GM23338 (cell line): ENCODE data around the gene RAX2. TPM values are rescaled to one million over a fixed set of nuclear protein-coding genes. Genes with fewer than 3 reads are reported as not detected.

Experiments used
- ATAC-seq: fragments of 200-7000 bp; cut with Tn5 transposase; 3 replicates; pipeline ENCODE4 v1.9.1; 2020
- DNase-seq: peaks from one replicate; pipeline ENCODE4 v3.0.0-alpha.2; 2015; ENCODE audit warnings: low spot score
- H2AFZ ChIP-seq: fragments of 200-600 bp; sonication (generic); 2 replicates; pipeline ENCODE4 v1.8.0; 2016; ENCODE audit warnings: antibody characterized with exemption, mild to moderate bottlenecking, moderate library complexity
- H3F3A ChIP-seq: fragments of 200-600 bp; sonication (generic); replicated peaks from 2 replicates; pipeline ENCODE4 v1.8.0; 2017; ENCODE audit warnings: antibody characterized with exemption, mixed run types, low read depth
- H3K27ac ChIP-seq: fragments of 200-600 bp; sonication (generic); 2 replicates; pipeline ENCODE4 v1.6.1; 2016; ENCODE audit warnings: low read depth
- H3K27me3 ChIP-seq: fragments of 200-600 bp; sonication (generic); 2 replicates; pipeline ENCODE4 v1.8.0; 2016; ENCODE audit warnings: mild to moderate bottlenecking, mixed run types, moderate library complexity; ENCODE audit not compliant: insufficient read depth
- H3K36me3 ChIP-seq: fragments of 200-600 bp; sonication (generic); 2 replicates; pipeline ENCODE4 v1.8.0; 2016; ENCODE audit warnings: mild to moderate bottlenecking; ENCODE audit not compliant: insufficient read depth
- H3K4me1 ChIP-seq: fragments of 200-600 bp; sonication (generic); 2 replicates; pipeline ENCODE4 v1.8.0; 2016; ENCODE audit warnings: mild to moderate bottlenecking, moderate library complexity; ENCODE audit not compliant: insufficient read depth
- H3K4me2 ChIP-seq: fragments of 200-600 bp; sonication (generic); 2 replicates; pipeline ENCODE4 v1.7.1; 2017; ENCODE audit warnings: mixed run types
- H3K4me3 ChIP-seq: fragments of 200-600 bp; sonication (generic); 2 replicates; pipeline ENCODE4 v1.6.1; 2016; ENCODE audit warnings: mixed run types
- H3K79me2 ChIP-seq: fragments of 200-600 bp; sonication (generic); replicated peaks from 2 replicates; pipeline ENCODE4 v1.8.0; 2017; ENCODE audit warnings: mild to moderate bottlenecking; ENCODE audit not compliant: insufficient read depth
- H3K9me2 ChIP-seq: fragments of 200-600 bp; sonication (generic); 2 replicates; pipeline ENCODE4 v1.8.0; 2017; ENCODE audit not compliant: insufficient read depth
- H4K20me1 ChIP-seq: fragments of 200-600 bp; sonication (generic); replicated peaks from 2 replicates; pipeline ENCODE4 v1.8.0; 2017; ENCODE audit warnings: mild to moderate bottlenecking; ENCODE audit not compliant: insufficient read depth
- H3K27ac Mint-ChIP-seq: 2 replicates; pipeline ENCODE4 v1.8.0; 2020; ENCODE audit warnings: inconsistent platforms, mild to moderate bottlenecking, moderate library complexity, mixed read lengths
- H3K27me3 Mint-ChIP-seq: 3 replicates; pipeline ENCODE4 v1.8.0; 2022; ENCODE audit warnings: low read depth, mild to moderate bottlenecking, moderate library complexity, mixed read lengths, inconsistent platforms; ENCODE audit not compliant: insufficient read depth, poor library complexity
- H3K36me3 Mint-ChIP-seq: 3 replicates; pipeline ENCODE4 v1.8.0; 2021; ENCODE audit warnings: low read depth, mild to moderate bottlenecking, inconsistent platforms, moderate library complexity, mixed read lengths
- H3K4me1 Mint-ChIP-seq: 3 replicates; pipeline ENCODE4 v1.8.0; 2020; ENCODE audit warnings: mild to moderate bottlenecking, inconsistent platforms, mixed read lengths
- H3K4me3 Mint-ChIP-seq: 3 replicates; pipeline ENCODE4 v1.8.0; 2021; ENCODE audit warnings: moderate library complexity, mild to moderate bottlenecking, inconsistent platforms, mixed read lengths
- H3K9me3 Mint-ChIP-seq: 3 replicates; pipeline ENCODE4 v1.8.0; 2020; ENCODE audit warnings: moderate library complexity, mild to moderate bottlenecking, inconsistent platforms, mixed read lengths
- CREB1 ChIP-seq: fragments of 250-450 bp; sonication (Bioruptor Pico); IDR thresholded peaks from 2 replicates; pipeline ENCODE4 v1.5.0; 2020; ENCODE audit warnings: low read depth, mild to moderate bottlenecking, moderate library complexity
- EZH2 ChIP-seq: fragments of 200-600 bp; sonication (generic); IDR thresholded peaks from one replicate; pipeline ENCODE4 v1.8.0; 2017; ENCODE audit warnings: antibody characterized with exemption, mild to moderate bottlenecking, low read depth; ENCODE audit not compliant: unreplicated experiment
- EZH2phosphoT487 ChIP-seq: fragments of 200-600 bp; sonication (generic); IDR thresholded peaks from one replicate; pipeline ENCODE4 v1.8.1; 2018; ENCODE audit warnings: antibody characterized with exemption; ENCODE audit not compliant: unreplicated experiment
- JUNB ChIP-seq: IDR thresholded peaks from one replicate; pipeline ENCODE4 v1.6.1; 2016; ENCODE audit warnings: antibody characterized with exemption; ENCODE audit not compliant: unreplicated experiment
- NANOG ChIP-seq: IDR thresholded peaks from 2 replicates; pipeline ENCODE4 v1.6.1; 2016; ENCODE audit warnings: antibody characterized with exemption, borderline replicate concordance
- ZNF114 ChIP-seq: fragments of 250-450 bp; sonication (Bioruptor Pico); IDR thresholded peaks from 2 replicates; pipeline ENCODE4 v1.5.0; 2020; ENCODE audit warnings: mild to moderate bottlenecking, moderate library complexity
- polyA plus RNA-seq: library from polyadenylated mRNA; unstranded; fragments of >200 nt; fragmentation: Nextera tagmentation; extraction: Ambion mirVana; gene quantifications from 2 replicates; pipeline ENCODE4 v1.2.1, GENCODE V29; 2016
- total RNA-seq: library from RNA; depleted of rRNA; stranded (reverse); fragments of >200 nt; shearing (Covaris generic); gene quantifications from 2 replicates; pipeline ENCODE4 v1.2.3, GENCODE V29; 2014
- TF ChIP-seq, protein P1 (sequence below): IDR thresholded peaks from 2 replicates; pipeline ENCODE4 v1.6.1; 2016; ENCODE audit warnings: antibody characterized with exemption
- TF ChIP-seq, protein P2 (sequence below): IDR thresholded peaks from one replicate; pipeline ENCODE4 v1.6.1; 2018; ENCODE audit warnings: antibody characterized with exemption; ENCODE audit not compliant: unreplicated experiment
- TF ChIP-seq, protein P3 (sequence below): fragments of 250-450 bp; sonication (Bioruptor Pico); IDR thresholded peaks from 2 replicates; pipeline ENCODE4 v1.5.0; 2020; ENCODE audit warnings: mild to moderate bottlenecking, moderate library complexity

Gene RAX2
- total and polyA plus RNA-seq, 2 experiments from 2014 or later, result 0.13 TPM; not detected in 1

DNA sequence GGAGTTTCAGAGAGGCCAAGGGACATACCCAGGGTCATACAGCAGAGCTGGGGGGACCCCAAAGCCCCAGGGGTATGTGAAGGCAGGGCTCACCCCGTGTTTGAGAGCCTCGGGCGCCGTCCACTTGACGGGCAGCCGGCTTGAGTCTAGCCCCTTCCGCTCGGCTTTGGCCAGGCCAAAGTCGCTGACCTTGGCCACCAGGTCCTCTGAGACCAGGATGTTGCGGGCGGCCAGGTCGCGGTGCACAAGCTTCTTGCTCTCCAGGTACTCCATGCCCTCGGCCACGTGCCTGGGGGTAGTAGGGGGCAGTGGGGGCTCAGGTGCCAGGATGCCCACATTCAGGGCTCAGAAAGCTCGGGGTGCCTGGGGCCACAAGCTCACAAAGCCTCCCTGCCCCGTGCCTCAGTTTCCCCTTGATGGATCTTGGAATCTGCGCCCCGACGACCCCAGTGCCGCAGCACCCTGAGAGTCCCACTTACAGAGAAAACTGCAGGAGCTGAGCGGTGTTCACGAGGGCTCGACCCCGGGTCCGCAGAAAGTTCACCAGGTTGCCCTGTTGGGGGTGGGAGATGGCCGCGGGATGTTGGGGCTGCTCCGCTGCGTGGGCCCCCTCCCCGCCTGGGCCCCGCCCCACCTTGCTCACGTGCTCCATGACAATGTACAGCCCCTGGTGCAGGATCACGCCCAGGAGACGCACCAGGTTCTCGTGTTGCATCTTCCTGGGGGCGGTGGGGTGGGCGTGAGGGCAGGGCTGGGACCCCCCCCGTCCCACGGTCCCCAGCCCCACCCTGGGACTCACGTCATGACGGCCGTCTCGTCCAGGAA, 7.1 kb upstream of the RAX2 start:
- no peaks in the 10 kb centered on the region for H3K4me1 ChIP-seq
- ATAC-seq (no peak), DNase-seq (no peak)
- Mint-ChIP-seq H3K36me3 (peaks cover 29% of the 10 kb centered on the region), H3K4me1 (peaks cover 2% of the 10 kb centered on the region; the same call in 1 of the 3 replicates), H3K27ac (no peak overlapping the region), H3K9me3 (peaks cover 29% of the 10 kb centered on the region), H3K27me3 (peaks cover 9% of the 10 kb centered on the region), H3K4me3 (no peak overlapping the region)
- no peaks in the 10 kb centered on the region for H3K79me2 ChIP-seq
- H3K27ac ChIP-seq, result no peak overlapping the region
- H4K20me1 ChIP-seq, result no peaks in the 10 kb centered on the region
- TF ChIP-seq JUNB (no peak), NANOG (no peak)
- TF ChIP-seq, protein P1, sequence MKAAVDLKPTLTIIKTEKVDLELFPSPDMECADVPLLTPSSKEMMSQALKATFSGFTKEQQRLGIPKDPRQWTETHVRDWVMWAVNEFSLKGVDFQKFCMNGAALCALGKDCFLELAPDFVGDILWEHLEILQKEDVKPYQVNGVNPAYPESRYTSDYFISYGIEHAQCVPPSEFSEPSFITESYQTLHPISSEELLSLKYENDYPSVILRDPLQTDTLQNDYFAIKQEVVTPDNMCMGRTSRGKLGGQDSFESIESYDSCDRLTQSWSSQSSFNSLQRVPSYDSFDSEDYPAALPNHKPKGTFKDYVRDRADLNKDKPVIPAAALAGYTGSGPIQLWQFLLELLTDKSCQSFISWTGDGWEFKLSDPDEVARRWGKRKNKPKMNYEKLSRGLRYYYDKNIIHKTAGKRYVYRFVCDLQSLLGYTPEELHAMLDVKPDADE, result no peak
- H3K4me3 ChIP-seq, result no peak overlapping the region
- no peaks in the 10 kb centered on the region for H3K9me2 ChIP-seq
- H3K4me2 ChIP-seq, result no peak overlapping the region
- H3F3A ChIP-seq, result no peaks in the 10 kb centered on the region
- H3K27me3 ChIP-seq, result no peaks in the 10 kb centered on the region
- H3K36me3 ChIP-seq, result peaks cover 4% of the 10 kb centered on the region; the same call in 1 of the 2 replicates
- no peak overlapping the region for H2AFZ ChIP-seq

GRCh38 chr19:3778104-3778867, 6.3 kb upstream of the RAX2 start:
- H3K4me1 Mint-ChIP-seq, result no peaks in the 10 kb centered on the region; the same call in 2 of the 3 replicates
- TF ChIP-seq EZH2 (no peak), CREB1 (CRISPR knock-in tag) (no peak), ZNF114 (no peak), EZH2phosphoT487 (no peak)
- TF ChIP-seq, protein P2, sequence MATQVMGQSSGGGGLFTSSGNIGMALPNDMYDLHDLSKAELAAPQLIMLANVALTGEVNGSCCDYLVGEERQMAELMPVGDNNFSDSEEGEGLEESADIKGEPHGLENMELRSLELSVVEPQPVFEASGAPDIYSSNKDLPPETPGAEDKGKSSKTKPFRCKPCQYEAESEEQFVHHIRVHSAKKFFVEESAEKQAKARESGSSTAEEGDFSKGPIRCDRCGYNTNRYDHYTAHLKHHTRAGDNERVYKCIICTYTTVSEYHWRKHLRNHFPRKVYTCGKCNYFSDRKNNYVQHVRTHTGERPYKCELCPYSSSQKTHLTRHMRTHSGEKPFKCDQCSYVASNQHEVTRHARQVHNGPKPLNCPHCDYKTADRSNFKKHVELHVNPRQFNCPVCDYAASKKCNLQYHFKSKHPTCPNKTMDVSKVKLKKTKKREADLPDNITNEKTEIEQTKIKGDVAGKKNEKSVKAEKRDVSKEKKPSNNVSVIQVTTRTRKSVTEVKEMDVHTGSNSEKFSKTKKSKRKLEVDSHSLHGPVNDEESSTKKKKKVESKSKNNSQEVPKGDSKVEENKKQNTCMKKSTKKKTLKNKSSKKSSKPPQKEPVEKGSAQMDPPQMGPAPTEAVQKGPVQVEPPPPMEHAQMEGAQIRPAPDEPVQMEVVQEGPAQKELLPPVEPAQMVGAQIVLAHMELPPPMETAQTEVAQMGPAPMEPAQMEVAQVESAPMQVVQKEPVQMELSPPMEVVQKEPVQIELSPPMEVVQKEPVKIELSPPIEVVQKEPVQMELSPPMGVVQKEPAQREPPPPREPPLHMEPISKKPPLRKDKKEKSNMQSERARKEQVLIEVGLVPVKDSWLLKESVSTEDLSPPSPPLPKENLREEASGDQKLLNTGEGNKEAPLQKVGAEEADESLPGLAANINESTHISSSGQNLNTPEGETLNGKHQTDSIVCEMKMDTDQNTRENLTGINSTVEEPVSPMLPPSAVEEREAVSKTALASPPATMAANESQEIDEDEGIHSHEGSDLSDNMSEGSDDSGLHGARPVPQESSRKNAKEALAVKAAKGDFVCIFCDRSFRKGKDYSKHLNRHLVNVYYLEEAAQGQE, result no peak
- TF ChIP-seq, protein P3, sequence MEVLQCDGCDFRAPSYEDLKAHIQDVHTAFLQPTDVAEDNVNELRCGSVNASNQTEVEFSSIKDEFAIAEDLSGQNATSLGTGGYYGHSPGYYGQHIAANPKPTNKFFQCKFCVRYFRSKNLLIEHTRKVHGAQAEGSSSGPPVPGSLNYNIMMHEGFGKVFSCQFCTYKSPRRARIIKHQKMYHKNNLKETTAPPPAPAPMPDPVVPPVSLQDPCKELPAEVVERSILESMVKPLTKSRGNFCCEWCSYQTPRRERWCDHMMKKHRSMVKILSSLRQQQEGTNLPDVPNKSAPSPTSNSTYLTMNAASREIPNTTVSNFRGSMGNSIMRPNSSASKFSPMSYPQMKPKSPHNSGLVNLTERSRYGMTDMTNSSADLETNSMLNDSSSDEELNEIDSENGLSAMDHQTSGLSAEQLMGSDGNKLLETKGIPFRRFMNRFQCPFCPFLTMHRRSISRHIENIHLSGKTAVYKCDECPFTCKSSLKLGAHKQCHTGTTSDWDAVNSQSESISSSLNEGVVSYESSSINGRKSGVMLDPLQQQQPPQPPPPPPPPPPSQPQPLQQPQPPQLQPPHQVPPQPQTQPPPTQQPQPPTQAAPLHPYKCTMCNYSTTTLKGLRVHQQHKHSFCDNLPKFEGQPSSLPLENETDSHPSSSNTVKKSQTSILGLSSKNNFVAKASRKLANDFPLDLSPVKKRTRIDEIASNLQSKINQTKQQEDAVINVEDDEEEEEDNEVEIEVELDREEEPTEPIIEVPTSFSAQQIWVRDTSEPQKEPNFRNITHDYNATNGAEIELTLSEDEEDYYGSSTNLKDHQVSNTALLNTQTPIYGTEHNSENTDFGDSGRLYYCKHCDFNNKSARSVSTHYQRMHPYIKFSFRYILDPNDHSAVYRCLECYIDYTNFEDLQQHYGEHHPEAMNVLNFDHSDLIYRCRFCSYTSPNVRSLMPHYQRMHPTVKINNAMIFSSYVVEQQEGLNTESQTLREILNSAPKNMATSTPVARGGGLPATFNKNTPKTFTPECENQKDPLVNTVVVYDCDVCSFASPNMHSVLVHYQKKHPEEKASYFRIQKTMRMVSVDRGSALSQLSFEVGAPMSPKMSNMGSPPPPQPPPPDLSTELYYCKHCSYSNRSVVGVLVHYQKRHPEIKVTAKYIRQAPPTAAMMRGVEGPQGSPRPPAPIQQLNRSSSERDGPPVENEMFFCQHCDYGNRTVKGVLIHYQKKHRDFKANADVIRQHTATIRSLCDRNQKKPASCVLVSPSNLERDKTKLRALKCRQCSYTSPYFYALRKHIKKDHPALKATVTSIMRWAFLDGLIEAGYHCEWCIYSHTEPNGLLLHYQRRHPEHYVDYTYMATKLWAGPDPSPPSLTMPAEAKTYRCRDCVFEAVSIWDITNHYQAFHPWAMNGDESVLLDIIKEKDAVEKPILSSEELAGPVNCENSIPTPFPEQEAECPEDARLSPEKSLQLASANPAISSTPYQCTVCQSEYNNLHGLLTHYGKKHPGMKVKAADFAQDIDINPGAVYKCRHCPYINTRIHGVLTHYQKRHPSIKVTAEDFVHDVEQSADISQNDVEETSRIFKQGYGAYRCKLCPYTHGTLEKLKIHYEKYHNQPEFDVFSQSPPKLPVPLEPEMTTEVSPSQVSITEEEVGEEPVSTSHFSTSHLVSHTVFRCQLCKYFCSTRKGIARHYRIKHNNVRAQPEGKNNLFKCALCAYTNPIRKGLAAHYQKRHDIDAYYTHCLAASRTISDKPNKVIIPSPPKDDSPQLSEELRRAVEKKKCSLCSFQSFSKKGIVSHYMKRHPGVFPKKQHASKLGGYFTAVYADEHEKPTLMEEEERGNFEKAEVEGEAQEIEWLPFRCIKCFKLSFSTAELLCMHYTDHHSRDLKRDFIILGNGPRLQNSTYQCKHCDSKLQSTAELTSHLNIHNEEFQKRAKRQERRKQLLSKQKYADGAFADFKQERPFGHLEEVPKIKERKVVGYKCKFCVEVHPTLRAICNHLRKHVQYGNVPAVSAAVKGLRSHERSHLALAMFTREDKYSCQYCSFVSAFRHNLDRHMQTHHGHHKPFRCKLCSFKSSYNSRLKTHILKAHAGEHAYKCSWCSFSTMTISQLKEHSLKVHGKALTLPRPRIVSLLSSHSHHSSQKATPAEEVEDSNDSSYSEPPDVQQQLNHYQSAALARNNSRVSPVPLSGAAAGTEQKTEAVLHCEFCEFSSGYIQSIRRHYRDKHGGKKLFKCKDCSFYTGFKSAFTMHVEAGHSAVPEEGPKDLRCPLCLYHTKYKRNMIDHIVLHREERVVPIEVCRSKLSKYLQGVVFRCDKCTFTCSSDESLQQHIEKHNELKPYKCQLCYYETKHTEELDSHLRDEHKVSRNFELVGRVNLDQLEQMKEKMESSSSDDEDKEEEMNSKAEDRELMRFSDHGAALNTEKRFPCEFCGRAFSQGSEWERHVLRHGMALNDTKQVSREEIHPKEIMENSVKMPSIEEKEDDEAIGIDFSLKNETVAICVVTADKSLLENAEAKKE (CRISPR knock-in tag), result no peak
- H3K27ac ChIP-seq, result no peak overlapping the region
- H3K27ac Mint-ChIP-seq, result no peak overlapping the region
- H3K4me3 Mint-ChIP-seq, result no peak overlapping the region
- H3K4me2 ChIP-seq, result no peak overlapping the region
- no peaks in the 10 kb centered on the region for H3K9me2 ChIP-seq
- H3K36me3 Mint-ChIP-seq, result peaks cover 24% of the 10 kb centered on the region
- H3K4me1 ChIP-seq, result no peaks in the 10 kb centered on the region
- no peaks in the 10 kb centered on the region for H3K27me3 ChIP-seq
- peaks cover 8% of the 10 kb centered on the region for H3K27me3 Mint-ChIP-seq
- no peaks in the 10 kb centered on the region for H3F3A ChIP-seq
- H3K4me3 ChIP-seq, result no peak overlapping the region
- DNase-seq, result no peak
- H3K79me2 ChIP-seq, result no peaks in the 10 kb centered on the region
- no peak for ATAC-seq
- H2AFZ ChIP-seq, result no peak overlapping the region
- H4K20me1 ChIP-seq, result no peaks in the 10 kb centered on the region
- peaks cover 4% of the 10 kb centered on the region; the same call in 1 of the 2 replicates for H3K36me3 ChIP-seq
- peaks cover 29% of the 10 kb centered on the region for H3K9me3 Mint-ChIP-seq
